GM23338 (cell line): ENCODE results near the gene MEGF9. TPM values are rescaled to one million over a fixed set of nuclear protein-coding genes. Genes with fewer than 3 reads are reported as not detected.

Experiments
- ATAC-seq: fragments of 200-7000 bp; cut with Tn5 transposase; 3 replicates; pipeline ENCODE4 v1.9.1; 2020
- DNase-seq: peaks from one replicate; pipeline ENCODE4 v3.0.0-alpha.2; 2015; ENCODE audit warnings: low spot score
- H2AFZ ChIP-seq: fragments of 200-600 bp; sonication (generic); 2 replicates; pipeline ENCODE4 v1.8.0; 2016; ENCODE audit warnings: antibody characterized with exemption, mild to moderate bottlenecking, moderate library complexity
- H3F3A ChIP-seq: fragments of 200-600 bp; sonication (generic); replicated peaks from 2 replicates; pipeline ENCODE4 v1.8.0; 2017; ENCODE audit warnings: antibody characterized with exemption, mixed run types, low read depth
- H3K27ac ChIP-seq: fragments of 200-600 bp; sonication (generic); 2 replicates; pipeline ENCODE4 v1.6.1; 2016; ENCODE audit warnings: low read depth
- H3K27me3 ChIP-seq: fragments of 200-600 bp; sonication (generic); 2 replicates; pipeline ENCODE4 v1.8.0; 2016; ENCODE audit warnings: mild to moderate bottlenecking, mixed run types, moderate library complexity; ENCODE audit not compliant: insufficient read depth
- H3K36me3 ChIP-seq: fragments of 200-600 bp; sonication (generic); 2 replicates; pipeline ENCODE4 v1.8.0; 2016; ENCODE audit warnings: mild to moderate bottlenecking; ENCODE audit not compliant: insufficient read depth
- H3K4me1 ChIP-seq: fragments of 200-600 bp; sonication (generic); 2 replicates; pipeline ENCODE4 v1.8.0; 2016; ENCODE audit warnings: mild to moderate bottlenecking, moderate library complexity; ENCODE audit not compliant: insufficient read depth
- H3K4me2 ChIP-seq: fragments of 200-600 bp; sonication (generic); 2 replicates; pipeline ENCODE4 v1.7.1; 2017; ENCODE audit warnings: mixed run types
- H3K4me3 ChIP-seq: fragments of 200-600 bp; sonication (generic); 2 replicates; pipeline ENCODE4 v1.6.1; 2016; ENCODE audit warnings: mixed run types
- H3K79me2 ChIP-seq: fragments of 200-600 bp; sonication (generic); replicated peaks from 2 replicates; pipeline ENCODE4 v1.8.0; 2017; ENCODE audit warnings: mild to moderate bottlenecking; ENCODE audit not compliant: insufficient read depth
- H3K9me2 ChIP-seq: fragments of 200-600 bp; sonication (generic); 2 replicates; pipeline ENCODE4 v1.8.0; 2017; ENCODE audit not compliant: insufficient read depth
- H4K20me1 ChIP-seq: fragments of 200-600 bp; sonication (generic); replicated peaks from 2 replicates; pipeline ENCODE4 v1.8.0; 2017; ENCODE audit warnings: mild to moderate bottlenecking; ENCODE audit not compliant: insufficient read depth
- H3K27ac Mint-ChIP-seq: 2 replicates; pipeline ENCODE4 v1.8.0; 2020; ENCODE audit warnings: inconsistent platforms, mild to moderate bottlenecking, moderate library complexity, mixed read lengths
- H3K27me3 Mint-ChIP-seq: 3 replicates; pipeline ENCODE4 v1.8.0; 2022; ENCODE audit warnings: low read depth, mild to moderate bottlenecking, moderate library complexity, mixed read lengths, inconsistent platforms; ENCODE audit not compliant: insufficient read depth, poor library complexity
- H3K36me3 Mint-ChIP-seq: 3 replicates; pipeline ENCODE4 v1.8.0; 2021; ENCODE audit warnings: low read depth, mild to moderate bottlenecking, inconsistent platforms, moderate library complexity, mixed read lengths
- H3K4me1 Mint-ChIP-seq: 3 replicates; pipeline ENCODE4 v1.8.0; 2020; ENCODE audit warnings: mild to moderate bottlenecking, inconsistent platforms, mixed read lengths
- H3K4me3 Mint-ChIP-seq: 3 replicates; pipeline ENCODE4 v1.8.0; 2021; ENCODE audit warnings: moderate library complexity, mild to moderate bottlenecking, inconsistent platforms, mixed read lengths
- H3K9me3 Mint-ChIP-seq: 3 replicates; pipeline ENCODE4 v1.8.0; 2020; ENCODE audit warnings: moderate library complexity, mild to moderate bottlenecking, inconsistent platforms, mixed read lengths
- ETS1 ChIP-seq: IDR thresholded peaks from 2 replicates; pipeline ENCODE4 v1.6.1; 2016; ENCODE audit warnings: antibody characterized with exemption
- EZH2 ChIP-seq: fragments of 200-600 bp; sonication (generic); IDR thresholded peaks from one replicate; pipeline ENCODE4 v1.8.0; 2017; ENCODE audit warnings: antibody characterized with exemption, mild to moderate bottlenecking, low read depth; ENCODE audit not compliant: unreplicated experiment
- EZH2phosphoT487 ChIP-seq: fragments of 200-600 bp; sonication (generic); IDR thresholded peaks from one replicate; pipeline ENCODE4 v1.8.1; 2018; ENCODE audit warnings: antibody characterized with exemption; ENCODE audit not compliant: unreplicated experiment
- JUNB ChIP-seq: IDR thresholded peaks from one replicate; pipeline ENCODE4 v1.6.1; 2016; ENCODE audit warnings: antibody characterized with exemption; ENCODE audit not compliant: unreplicated experiment
- NANOG ChIP-seq: IDR thresholded peaks from 2 replicates; pipeline ENCODE4 v1.6.1; 2016; ENCODE audit warnings: antibody characterized with exemption, borderline replicate concordance
- POLR2AphosphoS5 ChIP-seq: IDR thresholded peaks from 2 replicates; pipeline ENCODE4 v1.6.1; 2016; ENCODE audit warnings: antibody characterized with exemption, low read depth
- STAT1 ChIP-seq: IDR thresholded peaks from one replicate; pipeline ENCODE4 v1.6.1; 2016; ENCODE audit warnings: antibody characterized with exemption; ENCODE audit not compliant: unreplicated experiment
- ZNF114 ChIP-seq: fragments of 250-450 bp; sonication (Bioruptor Pico); IDR thresholded peaks from 2 replicates; pipeline ENCODE4 v1.5.0; 2020; ENCODE audit warnings: mild to moderate bottlenecking, moderate library complexity
- ZNF331 ChIP-seq: fragments of 250-450 bp; sonication (Bioruptor Pico); IDR thresholded peaks from 2 replicates; pipeline ENCODE4 v1.5.0; 2020; ENCODE audit warnings: low read depth, mild to moderate bottlenecking, moderate library complexity
- polyA plus RNA-seq: library from polyadenylated mRNA; unstranded; fragments of >200 nt; fragmentation: Nextera tagmentation; extraction: Ambion mirVana; gene quantifications from 2 replicates; pipeline ENCODE4 v1.2.1, GENCODE V29; 2016
- total RNA-seq: library from RNA; depleted of rRNA; stranded (reverse); fragments of >200 nt; shearing (Covaris generic); gene quantifications from 2 replicates; pipeline ENCODE4 v1.2.3, GENCODE V29; 2014
- TF ChIP-seq, protein P1 (sequence below): IDR thresholded peaks from one replicate; pipeline ENCODE4 v1.6.1; 2018; ENCODE audit warnings: antibody characterized with exemption; ENCODE audit not compliant: unreplicated experiment

Gene MEGF9
- total and polyA plus RNA-seq, 2 experiments from 2014 or later, result 0.87 to 1.6 TPM

GRCh38 chr9:120668399-120668798 is 45.9 kb downstream of the MEGF9 start:
- H3K36me3 Mint-ChIP-seq, result no peaks in the 10 kb centered on the region
- Histone ChIP-seq H3K4me1 (no peaks in the 10 kb centered on the region), H3K4me2 (no peak overlapping the region), H3K27ac (no peak overlapping the region), H3K9me2 (no peaks in the 10 kb centered on the region), H4K20me1 (no peaks in the 10 kb centered on the region), H3K4me3 (no peak overlapping the region), H3F3A (no peaks in the 10 kb centered on the region), H3K36me3 (no peaks in the 10 kb centered on the region), H2AFZ (no peak overlapping the region), H3K79me2 (no peaks in the 10 kb centered on the region), H3K27me3 (no peaks in the 10 kb centered on the region)
- peaks cover 2% of the 10 kb centered on the region for H3K27me3 Mint-ChIP-seq
- no peak overlapping the region for H3K4me3 Mint-ChIP-seq
- H3K27ac Mint-ChIP-seq, result no peak overlapping the region
- ATAC-seq, result no peak
- H3K4me1 Mint-ChIP-seq, result no peaks in the 10 kb centered on the region
- DNase-seq, result no peak
- no peak for TF ChIP-seq STAT1
- no peak for TF ChIP-seq EZH2phosphoT487
- no peak for TF ChIP-seq ZNF114 (CRISPR knock-in tag)
- TF ChIP-seq ZNF331 (CRISPR knock-in tag), result no peak
- no peak for TF ChIP-seq JUNB
- TF ChIP-seq, protein P1, sequence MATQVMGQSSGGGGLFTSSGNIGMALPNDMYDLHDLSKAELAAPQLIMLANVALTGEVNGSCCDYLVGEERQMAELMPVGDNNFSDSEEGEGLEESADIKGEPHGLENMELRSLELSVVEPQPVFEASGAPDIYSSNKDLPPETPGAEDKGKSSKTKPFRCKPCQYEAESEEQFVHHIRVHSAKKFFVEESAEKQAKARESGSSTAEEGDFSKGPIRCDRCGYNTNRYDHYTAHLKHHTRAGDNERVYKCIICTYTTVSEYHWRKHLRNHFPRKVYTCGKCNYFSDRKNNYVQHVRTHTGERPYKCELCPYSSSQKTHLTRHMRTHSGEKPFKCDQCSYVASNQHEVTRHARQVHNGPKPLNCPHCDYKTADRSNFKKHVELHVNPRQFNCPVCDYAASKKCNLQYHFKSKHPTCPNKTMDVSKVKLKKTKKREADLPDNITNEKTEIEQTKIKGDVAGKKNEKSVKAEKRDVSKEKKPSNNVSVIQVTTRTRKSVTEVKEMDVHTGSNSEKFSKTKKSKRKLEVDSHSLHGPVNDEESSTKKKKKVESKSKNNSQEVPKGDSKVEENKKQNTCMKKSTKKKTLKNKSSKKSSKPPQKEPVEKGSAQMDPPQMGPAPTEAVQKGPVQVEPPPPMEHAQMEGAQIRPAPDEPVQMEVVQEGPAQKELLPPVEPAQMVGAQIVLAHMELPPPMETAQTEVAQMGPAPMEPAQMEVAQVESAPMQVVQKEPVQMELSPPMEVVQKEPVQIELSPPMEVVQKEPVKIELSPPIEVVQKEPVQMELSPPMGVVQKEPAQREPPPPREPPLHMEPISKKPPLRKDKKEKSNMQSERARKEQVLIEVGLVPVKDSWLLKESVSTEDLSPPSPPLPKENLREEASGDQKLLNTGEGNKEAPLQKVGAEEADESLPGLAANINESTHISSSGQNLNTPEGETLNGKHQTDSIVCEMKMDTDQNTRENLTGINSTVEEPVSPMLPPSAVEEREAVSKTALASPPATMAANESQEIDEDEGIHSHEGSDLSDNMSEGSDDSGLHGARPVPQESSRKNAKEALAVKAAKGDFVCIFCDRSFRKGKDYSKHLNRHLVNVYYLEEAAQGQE, result no peak
- TF ChIP-seq POLR2AphosphoS5, result no peak
- no peak for TF ChIP-seq EZH2
- TF ChIP-seq NANOG, result no peak
- H3K9me3 Mint-ChIP-seq, result no peaks in the 10 kb centered on the region

DNA sequence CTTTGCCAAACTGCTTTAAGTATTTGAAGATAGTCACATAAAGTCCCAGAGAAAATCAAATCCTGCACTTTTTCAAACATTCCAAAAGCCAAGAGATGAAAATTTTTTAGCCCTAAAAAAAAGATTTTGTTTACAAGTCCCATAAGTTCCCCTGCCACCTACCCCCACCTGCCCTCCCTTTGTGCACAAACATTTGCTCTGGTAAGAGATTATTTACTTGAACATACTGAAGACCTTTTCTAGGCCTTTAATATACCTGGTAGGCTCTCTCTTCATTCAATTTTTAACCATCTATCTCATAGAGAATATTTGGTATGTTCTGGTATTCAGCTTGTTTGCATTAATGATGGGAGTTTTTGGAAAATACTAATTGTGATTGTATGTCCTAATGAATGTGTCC is 50.3 kb downstream of the MEGF9 start:
- DNase-seq, result no peak
- TF ChIP-seq, protein P1, result no peak
- TF ChIP-seq ETS1 (no peak), EZH2 (no peak), POLR2AphosphoS5 (no peak)

More for the DNA sequence above, 50.3 kb downstream of the MEGF9 start:
- Mint-ChIP-seq H3K4me3 (no peak overlapping the region), H3K36me3 (no peaks in the 10 kb centered on the region), H3K9me3 (no peaks in the 10 kb centered on the region), H3K27ac (no peak overlapping the region), H3K27me3 (no peaks in the 10 kb centered on the region), H3K4me1 (no peaks in the 10 kb centered on the region)
- H3F3A ChIP-seq, result no peaks in the 10 kb centered on the region
- no peak overlapping the region for H3K27ac ChIP-seq
- no peaks in the 10 kb centered on the region for H3K9me2 ChIP-seq
- H4K20me1 ChIP-seq, result no peaks in the 10 kb centered on the region
- no peaks in the 10 kb centered on the region for H3K4me1 ChIP-seq
- H3K4me3 ChIP-seq, result no peak overlapping the region
- H3K27me3 ChIP-seq, result no peaks in the 10 kb centered on the region
- ATAC-seq, result no peak
- H2AFZ ChIP-seq, result no peak overlapping the region
- no peak overlapping the region for H3K4me2 ChIP-seq
- no peaks in the 10 kb centered on the region for H3K79me2 ChIP-seq
- H3K36me3 ChIP-seq, result no peaks in the 10 kb centered on the region
